Gastrocnemius medialis (tissue), 4 donors: Measurements from ENCODE around the gene S100A16.

Experiments used
- CTCF ChIP-seq, 5 experiments: fragments of 450-650 bp in 3 of 5; fragments of 200-600 bp in 2 of 5; sonication (generic) in 2 of 5; IDR thresholded peaks in 4 of 5; conservative IDR thresholded peaks in 1 of 5; 1 replicate in 4 of 5; 2 replicates in 1 of 5; pipeline ENCODE4 v1.5.1; 2016 to 2019; ENCODE audit warnings: antibody characterized with exemption in 5 of 5, mild to moderate bottlenecking in 3 of 5, moderate library complexity in 3 of 5
- POLR2A ChIP-seq, 2 donors: fragments of 450-650 bp; IDR thresholded peaks; one replicate each; pipeline ENCODE4 v1.6.1; 2017; ENCODE audit warnings: antibody characterized with exemption in 2 of 2, mild to moderate bottlenecking in 2 of 2, moderate library complexity in 2 of 2

GRCh38 chr1:153623101-153623500 is 10.2 kb upstream of the S100A16 start:
- TF ChIP-seq CTCF (IDR thresholded peaks at IDR 0.05 in 4 of 5, conservative IDR thresholded peaks at IDR 0.05 in 1 of 5), result no peak
- TF ChIP-seq POLR2A (IDR thresholded peaks at IDR 0.05), result no peak
